Esophagus (tissue), 2 donors: Measurements from ENCODE around the gene SLC6A13. TPM values are rescaled to one million over a fixed set of nuclear protein-coding genes. Genes with fewer than 3 reads are reported as not detected.

Experiments used
- H3K27ac ChIP-seq, 2 donors: one replicate each; pipeline ENCODE4 v1.5.1; 2013; ENCODE audit warnings: low read depth in 2 of 2, mild to moderate bottlenecking in 2 of 2, inconsistent platforms in 1 of 2, low read length in 1 of 2, moderate library complexity in 1 of 2
- H3K27me3 ChIP-seq, 2 donors: one replicate each; pipeline ENCODE4 v1.6.1; 2013; ENCODE audit warnings: low read length in 2 of 2, control low read depth in 1 of 2, mild to moderate bottlenecking in 1 of 2; ENCODE audit not compliant: insufficient read depth in 2 of 2, control insufficient read depth in 1 of 2
- H3K36me3 ChIP-seq, 2 donors: one replicate each; pipeline ENCODE4 v1.6.1; 2013; ENCODE audit warnings: low read length in 1 of 2; ENCODE audit not compliant: control insufficient read depth in 2 of 2, insufficient read depth in 2 of 2
- H3K4me1 ChIP-seq, 2 donors: one replicate each; pipeline ENCODE4 v1.6.1; 2013; ENCODE audit warnings: low read length in 1 of 2; ENCODE audit not compliant: control insufficient read depth in 2 of 2, insufficient read depth in 2 of 2
- H3K4me3 ChIP-seq, 2 donors: one replicate each; pipeline ENCODE4 v1.5.1; 2013; ENCODE audit warnings: low read length in 2 of 2, mild to moderate bottlenecking in 2 of 2, low read depth in 1 of 2, moderate library complexity in 1 of 2
- H3K9me3 ChIP-seq, 2 donors: one replicate each; pipeline ENCODE4 v1.6.1; 2013; ENCODE audit warnings: mild to moderate bottlenecking in 2 of 2, low read depth in 1 of 2, low read length in 1 of 2, moderate library complexity in 1 of 2; ENCODE audit not compliant: control insufficient read depth in 2 of 2, insufficient read depth in 1 of 2
- WGBS, 2 donors: extraction: QIAGEN DNeasy Blood & Tissue Kit; methylation state at CpG; one replicate each; pipeline ENCODE4 v1.1.7; 2013; 5-methylcytosine and 5-hydroxymethylcytosine counted together
- polyA plus RNA-seq, 2 donors: library from polyadenylated mRNA; stranded (reverse); fragments of 200-250 nt; gene quantifications; one replicate each; pipeline ENCODE4 v1.2.3, GENCODE V29; 2013
- donor health status: healthy with polysubstance abuse.
- donor health status: Bipolar disorder and iron deficiency.

SLC6A13 gene
- polyA plus RNA-seq, 2 donors = 0.10 TPM; not detected in 1

DNA sequence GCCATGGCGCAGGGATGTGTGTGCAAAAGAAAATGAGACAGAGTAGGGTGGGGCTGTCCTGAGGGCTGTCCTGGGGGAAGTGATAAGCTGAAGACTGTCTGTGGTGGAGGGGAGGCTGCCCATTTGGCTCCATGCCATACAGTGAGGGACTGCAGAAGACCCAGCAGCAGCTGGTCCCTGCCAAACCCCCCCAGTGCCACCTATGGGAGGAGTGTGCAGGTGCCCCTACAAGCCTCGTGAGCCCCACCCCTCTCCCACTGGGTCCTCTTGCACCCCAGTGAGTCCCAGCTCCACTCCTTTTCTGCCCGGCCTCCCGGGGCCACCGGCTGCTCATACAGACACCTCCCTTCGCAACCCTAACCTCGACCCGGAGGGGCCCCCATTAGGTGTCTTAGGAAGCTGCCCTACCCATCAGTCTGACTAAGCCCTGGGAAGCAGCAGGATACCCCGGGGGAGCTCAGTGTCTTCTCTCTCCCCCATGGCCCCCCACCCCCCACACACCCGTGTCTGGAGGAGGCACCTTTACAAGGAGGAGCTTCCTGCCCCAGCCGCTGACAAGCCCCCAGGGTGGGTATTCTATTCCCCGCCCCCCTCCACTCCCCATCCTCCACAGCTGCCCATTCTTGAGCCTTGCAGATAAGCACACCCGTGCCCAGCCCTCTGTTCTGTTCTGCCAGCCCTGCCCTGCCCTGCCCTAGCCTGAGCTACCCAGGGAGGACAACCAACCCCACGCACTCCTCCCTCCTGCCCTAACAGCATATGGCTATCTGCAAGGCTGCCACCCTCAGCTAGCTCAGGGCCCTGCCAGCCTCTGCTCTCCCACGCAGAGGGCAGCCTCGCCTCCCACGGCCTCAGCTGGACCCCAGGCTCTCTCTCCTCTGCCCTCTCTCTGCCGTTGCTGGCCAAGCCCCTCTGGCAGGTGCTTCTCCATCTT lies 90.6 kb downstream of the SLC6A13 start:
- Histone ChIP-seq H3K4me1 (peaks cover 2 to 14% of the 10 kb centered on the region in 2 donors), H3K27ac (no peak overlapping the region), H3K36me3 (no peaks in the 10 kb centered on the region), H3K9me3 (no peaks in the 10 kb centered on the region), H3K27me3 (no peaks in the 10 kb centered on the region), H3K4me3 (no peak overlapping the region)
- 51 to 55% methylated on average over 17 to 18 of the region's 18 CpGs for WGBS, 2 donors

DNA sequence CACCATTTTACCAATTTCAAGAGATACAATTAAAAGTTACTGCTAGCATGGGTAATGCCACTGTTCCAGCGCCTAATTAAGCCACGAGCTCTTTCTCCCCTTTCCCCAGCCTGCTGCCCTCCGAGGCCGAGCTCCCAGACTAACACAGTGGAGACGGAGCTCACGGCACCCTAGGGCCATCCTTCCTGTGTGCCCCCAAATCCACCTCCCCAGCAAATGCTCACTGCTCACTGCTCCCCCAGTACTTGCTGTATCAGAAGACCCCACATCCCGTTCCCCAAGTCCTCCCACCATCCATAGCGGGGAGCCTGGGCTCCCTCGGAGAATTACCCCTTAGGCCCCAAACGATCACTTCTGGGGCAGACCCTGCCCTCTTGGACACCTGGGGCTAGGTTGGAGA lies 91.4 kb downstream of the SLC6A13 start:
- Histone ChIP-seq H3K4me3 (no peak overlapping the region), H3K9me3 (no peaks in the 10 kb centered on the region), H3K27me3 (no peaks in the 10 kb centered on the region), H3K27ac (no peak overlapping the region), H3K36me3 (no peaks in the 10 kb centered on the region), H3K4me1 (peaks cover 2 to 10% of the 10 kb centered on the region in 2 donors)
- WGBS, 2 donors = 84 to 88% methylated on average over 10 of the region's 10 CpGs

Other genes with a start within 250 kb of the SLC6A13 start
- gene IQSEC3, start 196.1 kb downstream of the SLC6A13 start, polyA plus RNA-seq = under 1 TPM; 0.13 to 0.14 TPM
- under 1 TPM in 1 of 2 donors, not detected in 1; 0.11 TPM for gene SLC6A12, start 48.7 kb downstream of the SLC6A13 start, polyA plus RNA-seq
- gene KDM5A, start 126.5 kb upstream of the SLC6A13 start, polyA plus RNA-seq = 1 to 10 TPM; 6.6 to 6.8 TPM
- 1 to 10 TPM; 4.7 to 4.8 TPM for gene CCDC77, start 138.8 kb upstream of the SLC6A13 start, polyA plus RNA-seq
- 1 to 10 TPM; 8.1 to 8.9 TPM for gene B4GALNT3, start 197.1 kb upstream of the SLC6A13 start, polyA plus RNA-seq